HepG2 (cell line): ENCODE measurements around the gene HLA-G. TPM values are rescaled to one million over a fixed set of nuclear protein-coding genes. Genes with fewer than 3 reads are reported as not detected.

Experiments used
- ATAC-seq: fragments of 200-7000 bp; cut with Tn5 transposase; 3 replicates; pipeline ENCODE4 v1.9.1; 2020; ENCODE audit warnings: mild to moderate bottlenecking, moderate library complexity
- BruUV-seq: library from RNA; stranded (reverse); fragments of 400-500 nt; replicated peaks from 2 replicates; lab custom pipeline; 2021; lab: Mats Ljungman, UMichigan
- CTCF ChIA-PET: fragments of 300-600 bp; formaldehyde crosslinking; extraction: SDS; loops from one replicate; lab custom pipeline; 2021; ENCODE audit warnings: low total read pairs, inconsistent platforms, low intra/inter-chr PET ratio; lab: Yijun Ruan, JAX
- POLR2A ChIA-PET: fragments of 350-600 bp; sonication (Branson Sonifier 250); formaldehyde crosslinking; loops from one replicate; lab custom pipeline; 2020; ENCODE audit warnings: antibody characterized with exemption, inconsistent platforms; lab: Yijun Ruan, JAX
- DNase-seq: peaks from one replicate; pipeline ENCODE4 v3.0.0-alpha.2; 2015; ENCODE audit warnings: low spot score
- FAIRE-seq: peaks from 3 replicates; lab custom pipeline; 2011; peaks lifted over from hg19 to GRCh38; lab: Jason Lieb, UNC
- H2AFZ ChIP-seq: one replicate; pipeline ENCODE4 v1.6.1; 2011; ENCODE audit warnings: low read length, inconsistent platforms
- H3K27ac ChIP-seq: fragments of 300-600 bp; 3 replicates; pipeline ENCODE4 v1.8.0; 2011; ENCODE audit warnings: mixed run types, mild to moderate bottlenecking, mixed read lengths, low read length, inconsistent platforms; ENCODE audit not compliant: insufficient read depth; ENCODE audit errors: extremely low read length
- H3K27me3 ChIP-seq, 2 experiments: fragments of 200-600 bp in 1 of 2; 2 replicates in 1 of 2; 3 replicates in 1 of 2; pipeline versions ENCODE4 v1.6.0 to v1.8.0; 2011; ENCODE audit warnings: low read length in 2 of 2, mild to moderate bottlenecking in 2 of 2, moderate library complexity in 2 of 2, inconsistent platforms in 1 of 2; ENCODE audit not compliant: insufficient read depth in 2 of 2, control insufficient read depth in 1 of 2
- H3K36me3 ChIP-seq, 2 experiments: fragments of 200-600 bp in 1 of 2; replicated peaks in 1 of 2; 2 replicates in 1 of 2; 3 replicates in 1 of 2; pipeline versions ENCODE4 v1.5.1 to v1.8.0; 2011; ENCODE audit warnings: low read length in 2 of 2, inconsistent platforms in 1 of 2; ENCODE audit not compliant: insufficient read depth in 2 of 2, control insufficient read depth in 1 of 2
- H3K4me1 ChIP-seq: 2 replicates; pipeline ENCODE4 v1.5.1; 2012; ENCODE audit warnings: low read length, inconsistent platforms; ENCODE audit not compliant: insufficient read depth
- H3K4me2 ChIP-seq: 2 replicates; pipeline ENCODE4 v1.6.0; 2011; ENCODE audit warnings: low read depth, low read length, inconsistent platforms
- H3K4me3 ChIP-seq, 3 experiments: fragments of 200-600 bp in 1 of 3; sonication (generic), shearing (Covaris generic) in 1 of 3; replicated peaks in 1 of 3; 2 replicates each; pipeline ENCODE4 v1.5.1; 2011 to 2016; ENCODE audit warnings: low read length in 3 of 3, inconsistent platforms in 2 of 3, low read depth in 2 of 3, mild to moderate bottlenecking in 2 of 3, control low read depth in 1 of 3, mixed read lengths in 1 of 3; ENCODE audit not compliant: insufficient read depth in 1 of 3
- H3K79me2 ChIP-seq: one replicate; pipeline ENCODE4 v1.6.1; 2011; ENCODE audit warnings: low read length, inconsistent platforms; ENCODE audit not compliant: insufficient read depth
- H3K9ac ChIP-seq: 2 replicates; pipeline ENCODE4 v1.6.0; 2011; ENCODE audit warnings: mild to moderate bottlenecking, low read depth, low read length, inconsistent platforms; ENCODE audit not compliant: insufficient read depth
- H3K9me3 ChIP-seq: 2 replicates; pipeline ENCODE4 v1.5.1; 2012; ENCODE audit warnings: mild to moderate bottlenecking, low read length
- H4K20me1 ChIP-seq: 2 replicates; pipeline ENCODE4 v1.6.0; 2011; ENCODE audit warnings: inconsistent platforms, mild to moderate bottlenecking, low read length, moderate library complexity; ENCODE audit not compliant: insufficient read depth
- DR1 ChIP-seq: sonication (generic); formaldehyde crosslinking; IDR thresholded peaks from 2 replicates; pipeline ENCODE4 v1.8.0; 2021; ENCODE audit warnings: mild to moderate bottlenecking, missing genetic modification reagents, inconsistent platforms
- E2F1 ChIP-seq: sonication (generic); formaldehyde crosslinking; IDR thresholded peaks from 2 replicates; pipeline ENCODE4 v1.5.0; 2020; ENCODE audit warnings: missing genetic modification reagents
- FOXK2 ChIP-seq: fragments of 450-650 bp; IDR thresholded peaks from 2 replicates; pipeline ENCODE4 v1.6.1; 2016
- NFE2L2 ChIP-seq: fragments of 150-350 bp; IDR thresholded peaks from 2 replicates; pipeline ENCODE4 v1.6.1; 2014; ENCODE audit warnings: low read length
- PTBP1 ChIP-seq: fragments of 200-400 bp; formaldehyde crosslinking; IDR thresholded peaks from 2 replicates; pipeline ENCODE4 v1.6.1; 2018; ENCODE audit warnings: low read length, low read depth; ENCODE audit not compliant: poor library complexity, severe bottlenecking
- RARG ChIP-seq: sonication (generic); formaldehyde crosslinking; IDR thresholded peaks from 2 replicates; pipeline ENCODE4 v1.4.0; 2020; ENCODE audit warnings: low read depth, mild to moderate bottlenecking, missing genetic modification reagents
- SALL1 ChIP-seq: sonication (generic); formaldehyde crosslinking; IDR thresholded peaks from 2 replicates; pipeline ENCODE4 v1.8.0; 2022; ENCODE audit warnings: mild to moderate bottlenecking, missing genetic modification reagents
- USF2 ChIP-seq, 2 experiments: sonication (generic) in 1 of 2; formaldehyde crosslinking in 1 of 2; IDR thresholded peaks; 2 replicates each; pipeline versions ENCODE4 v1.5.1 to v1.6.1; 2011 to 2020; ENCODE audit warnings: borderline replicate concordance in 1 of 2, low read depth in 1 of 2, low read length in 1 of 2, mild to moderate bottlenecking in 1 of 2, missing genetic modification reagents in 1 of 2, moderate library complexity in 1 of 2
- ZNF773 ChIP-seq: sonication (generic); formaldehyde crosslinking; IDR thresholded peaks from 2 replicates; pipeline ENCODE4 v1.4.0; 2020; ENCODE audit warnings: missing genetic modification reagents, borderline replicate concordance
- WGBS: methylation state at CpG from one replicate; pipeline ENCODE4 v1.1.6; 2017; ENCODE audit warnings: low lambda C conversion rate; 5-methylcytosine and 5-hydroxymethylcytosine counted together
- in situ Hi-C: cut with HindIII; loops from 2 replicates; pipeline ENCODE4 v1.10.0; 2017; ENCODE audit warnings: low pct_unique_long_range_greater_than_20kb; ENCODE audit not compliant: extremely low pct_ligation_motif_present
- intact Hi-C: fragments of 100-400 bp; cut with micrococcal nuclease; formaldehyde crosslinking; loops from one replicate; pipeline ENCODE4 v1.10.0; 2022; ENCODE audit not compliant: unreplicated experiment
- polyA plus RNA-seq, 8 experiments: library from polyadenylated mRNA; depleted of rRNA in 3 of 8; stranded (reverse) in 7 of 8; unstranded in 1 of 8; fragments of >200 nt; fragmentation: Illumina TruSeq in 4 of 8; extraction: Trizol in 4 of 8; gene quantifications; 2 replicates each; pipeline versions ENCODE4 v1.2.1 to v1.2.3, GENCODE V29; 2011 to 2016; ENCODE audit warnings: low read depth in 4 of 8, missing spikeins in 1 of 8, mixed read lengths in 1 of 8; ENCODE audit not compliant: insufficient read depth in 1 of 8
- total RNA-seq, 5 experiments: library from RNA; depleted of rRNA; stranded (reverse); fragments of >200 nt; fragmentation: Illumina TruSeq; extraction: Trizol; gene quantifications; 2 replicates each; pipeline ENCODE4 v1.2.3, GENCODE V29; 2016; ENCODE audit warnings: low read depth in 1 of 5

The HLA-G gene
- total and polyA plus RNA-seq, 2 of the 13 experiments (the other 11 are each of a cell fraction or from before 2014, with no cell fraction given), result 0.29 to 0.30 TPM

- Histone ChIP-seq H3K36me3 (no peaks in the 10 kb centered on the region), H3K4me1 (no peaks in the 10 kb centered on the region), H3K27ac (no peak overlapping the region), H3K9ac (no peak overlapping the region), H2AFZ (no peak overlapping the region), H3K79me2 (no peaks in the 10 kb centered on the region), H3K27me3 (peaks cover 0 to 4% of the 10 kb centered on the region in 2 experiments; a peak in 3 of 5 replicates), H4K20me1 (no peaks in the 10 kb centered on the region), H3K4me3 (no peak overlapping the region), H3K4me2 (no peak overlapping the region), H3K9me3 (no peaks in the 10 kb centered on the region)
- FAIRE-seq (no peak), ATAC-seq (no peak), DNase-seq (no peak)
- intact Hi-C loops (no loop called here), in situ Hi-C loops (no loop called here)
- 4% methylated on average over 1 of the region's 1 CpG for WGBS
- no TSS peak for BruUV-seq
- no peak for TF ChIP-seq ZNF773 (CRISPR knock-in tag)
- no peak for TF ChIP-seq SALL1 (CRISPR knock-in tag)
- TF ChIP-seq PTBP1, result no peak
- TF ChIP-seq FOXK2, result no peak
- no peak for TF ChIP-seq E2F1
- TF ChIP-seq RARG (CRISPR knock-in tag), result no peak
- TF ChIP-seq USF2 (IDR thresholded peaks at IDR 0.05; ENCODE audit: low read depth, low read length), result no peak
- TF ChIP-seq USF2 (CRISPR knock-in tag; IDR thresholded peaks at IDR 0.05; ENCODE audit: borderline replicate concordance), result no peak
- no peak for TF ChIP-seq NFE2L2
- TF ChIP-seq DR1 (CRISPR knock-in tag), result no peak
- ChIA-PET CTCF (no interaction called here), POLR2A (no interaction called here)
Measured at GRCh38 chr6:29858006-29858405, 30.4 kb downstream of the HLA-G start.
